Measurements from ENCODE around the gene OPCML. TPM values are rescaled to one million over a fixed set of nuclear protein-coding genes. Genes with fewer than 3 reads are reported as not detected.

OPCML gene
- total RNA-seq, 3 donors from 2014 or later (not counting 1 experiment from before 2014, with no cell fraction given) = not detected

GRCh38 chr11:133249530-133249929, 282.8 kb downstream of the OPCML start:
- ATAC-seq (no peak), DNase-seq (no peak)
- no peak for TF ChIP-seq CTCF (IDR thresholded peaks at IDR 0.05)
- peaks cover 0 to 10% of the 10 kb centered on the region in 2 donors for H3K9me3 Mint-ChIP-seq
- no peaks in the 10 kb centered on the region for H3K27me3 ChIP-seq (ENCODE audit: control insufficient read depth, insufficient read depth, low read length)
- H3K27ac ChIP-seq (ENCODE audit: low read length) = no peak overlapping the region
- H3K4me1 ChIP-seq (ENCODE audit: control insufficient read depth, insufficient read depth, low read length) = no peaks in the 10 kb centered on the region
- 63% methylated on average over 6 of the region's 6 CpGs for WGBS (ENCODE audit: insufficient coverage)
- H3K36me3 Mint-ChIP-seq = no peaks in the 10 kb centered on the region
- intact Hi-C loops (cut with micrococcal nuclease) = no loop called here
- H3K9me3 ChIP-seq (ENCODE audit: control insufficient read depth, insufficient read depth, low read length) = peaks cover 3% of the 10 kb centered on the region
- no peaks in the 10 kb centered on the region for H3K4me1 Mint-ChIP-seq
- H3K36me3 ChIP-seq (ENCODE audit: control insufficient read depth, insufficient read depth, low read length) = no peaks in the 10 kb centered on the region
- no peaks in the 10 kb centered on the region for H3K27me3 Mint-ChIP-seq (ENCODE audit: low read depth in 2 of 2)
- no peak overlapping the region for H3K4me3 Mint-ChIP-seq
- no peak overlapping the region for H3K4me3 ChIP-seq (ENCODE audit: low read length)
- H3K27ac Mint-ChIP-seq = no peak overlapping the region

- no peaks in the 10 kb centered on the region for H3K27me3 Mint-ChIP-seq (ENCODE audit: low read depth in 2 of 2)
Observed at GRCh38 chr11:133249065-133249464, 283.2 kb downstream of the OPCML start.

DNA sequence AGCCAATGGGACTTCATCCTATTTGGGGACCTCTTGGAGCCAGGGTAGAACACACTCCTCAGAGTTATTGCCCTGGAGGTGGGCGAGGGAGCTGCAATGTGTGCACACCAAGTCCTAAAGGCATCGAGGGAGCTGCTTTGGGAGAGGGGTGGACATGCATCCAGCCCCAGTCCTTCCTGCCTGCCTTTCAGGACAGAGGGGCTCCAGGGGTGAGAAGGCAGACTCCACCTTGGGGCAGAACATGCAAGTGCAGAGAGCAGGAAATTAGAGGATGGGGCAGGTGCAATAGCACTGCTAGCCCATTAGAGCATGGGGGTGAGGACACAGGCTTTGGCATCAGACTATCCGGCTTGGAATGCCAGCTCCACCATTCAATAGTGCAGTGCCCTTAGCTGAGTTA, 288.5 kb downstream of the OPCML start:
- Mint-ChIP-seq H3K4me1 (no peaks in the 10 kb centered on the region), H3K9me3 (peaks cover 3 to 7% of the 10 kb centered on the region in 2 donors), H3K4me3 (no peak overlapping the region), H3K27ac (no peak overlapping the region), H3K36me3 (no peaks in the 10 kb centered on the region), H3K27me3 (ENCODE audit: low read depth in 2 of 2) (no peaks in the 10 kb centered on the region)
- H3K27ac ChIP-seq (ENCODE audit: low read length) = no peak overlapping the region
- ATAC-seq = no peak
- no peaks in the 10 kb centered on the region for H3K27me3 ChIP-seq (ENCODE audit: control insufficient read depth, insufficient read depth, low read length)
- intact Hi-C loops (cut with micrococcal nuclease) = no loop called here
- H3K4me1 ChIP-seq (ENCODE audit: control insufficient read depth, insufficient read depth, low read length) = no peaks in the 10 kb centered on the region
- H3K4me3 ChIP-seq (ENCODE audit: low read length) = no peak overlapping the region
- no peaks in the 10 kb centered on the region for H3K36me3 ChIP-seq (ENCODE audit: control insufficient read depth, insufficient read depth, low read length)
- 75% methylated on average over 3 of the region's 3 CpGs for WGBS (ENCODE audit: insufficient coverage)
- peaks cover 3% of the 10 kb centered on the region for H3K9me3 ChIP-seq (ENCODE audit: control insufficient read depth, insufficient read depth, low read length)
- DNase-seq = no peak
- no peak for TF ChIP-seq CTCF (IDR thresholded peaks at IDR 0.05)

More at GRCh38 chr11:133249065-133249464, 283.2 kb downstream of the OPCML start:
- Mint-ChIP-seq H3K27ac (no peak overlapping the region), H3K9me3 (peaks cover 0 to 10% of the 10 kb centered on the region in 2 donors), H3K4me1 (no peaks in the 10 kb centered on the region), H3K4me3 (no peak overlapping the region), H3K36me3 (no peaks in the 10 kb centered on the region)
- 84% methylated on average over 2 of the region's 3 CpGs for WGBS (ENCODE audit: insufficient coverage)
- ATAC-seq (no peak), DNase-seq (no peak)
- H3K4me3 ChIP-seq (ENCODE audit: low read length) = no peak overlapping the region
- peaks cover 3% of the 10 kb centered on the region for H3K9me3 ChIP-seq (ENCODE audit: control insufficient read depth, insufficient read depth, low read length)
- TF ChIP-seq CTCF (IDR thresholded peaks at IDR 0.05) = no peak
- intact Hi-C loops (cut with micrococcal nuclease) = no loop called here
- H3K27ac ChIP-seq (ENCODE audit: low read length) = no peak overlapping the region
- no peaks in the 10 kb centered on the region for H3K4me1 ChIP-seq (ENCODE audit: control insufficient read depth, insufficient read depth, low read length)
- no peaks in the 10 kb centered on the region for H3K27me3 ChIP-seq (ENCODE audit: control insufficient read depth, insufficient read depth, low read length)
- no peaks in the 10 kb centered on the region for H3K36me3 ChIP-seq (ENCODE audit: control insufficient read depth, insufficient read depth, low read length)

- Histone ChIP-seq H3K27ac (ENCODE audit: low read length) (no peak overlapping the region), H3K4me1 (ENCODE audit: control insufficient read depth, insufficient read depth, low read length) (no peaks in the 10 kb centered on the region), H3K27me3 (ENCODE audit: control insufficient read depth, insufficient read depth, low read length) (no peaks in the 10 kb centered on the region), H3K36me3 (ENCODE audit: control insufficient read depth, insufficient read depth, low read length) (no peaks in the 10 kb centered on the region), H3K9me3 (ENCODE audit: control insufficient read depth, insufficient read depth, low read length) (peaks cover 3% of the 10 kb centered on the region), H3K4me3 (ENCODE audit: low read length) (no peak overlapping the region)
- no peaks in the 10 kb centered on the region for H3K36me3 Mint-ChIP-seq
- H3K27me3 Mint-ChIP-seq (ENCODE audit: low read depth in 2 of 2) = no peaks in the 10 kb centered on the region
- intact Hi-C loops (cut with micrococcal nuclease) = no loop called here
- H3K9me3 Mint-ChIP-seq = peaks cover under 1 to 3% of the 10 kb centered on the region in 2 donors
- no peak overlapping the region for H3K27ac Mint-ChIP-seq
- 75% methylated on average over 8 of the region's 10 CpGs for WGBS (ENCODE audit: insufficient coverage)
- ATAC-seq (no peak), DNase-seq (no peak)
- no peak for TF ChIP-seq CTCF (IDR thresholded peaks at IDR 0.05)
- no peak overlapping the region for H3K4me3 Mint-ChIP-seq
- no peaks in the 10 kb centered on the region for H3K4me1 Mint-ChIP-seq
Observed at GRCh38 chr11:133240908-133241655, 291.2 kb downstream of the OPCML start.

Data from natural killer cell (primary cell).